OCI-LY7 (cell line): ENCODE data around the gene AGBL4.

Source experiments
- CTCF ChIP-seq: fragments of 200-600 bp; sonication (generic); conservative IDR thresholded peaks from 2 replicates; pipeline ENCODE4 v1.5.1; 2014; ENCODE audit warnings: mild to moderate bottlenecking, antibody characterized with exemption, low read length, moderate library complexity, mixed read lengths
- EZH2phosphoT487 ChIP-seq: fragments of 200-600 bp; sonication (generic); IDR thresholded peaks from 2 replicates; pipeline ENCODE4 v1.6.1; 2018; ENCODE audit warnings: low read depth, borderline replicate concordance, mild to moderate bottlenecking, mixed run types, antibody characterized with exemption, low read length, moderate library complexity, mixed read lengths

- TF ChIP-seq CTCF (no peak), EZH2phosphoT487 (no peak)
Observed at GRCh38 chr1:48969971-48970370, 1053.8 kb downstream of the AGBL4 start.
